GM15510 (cell line): Measurements from ENCODE around the gene PGBD5.

ENCODE experiments used
- POLR2A ChIP-seq: IDR thresholded peaks from 3 replicates; pipeline ENCODE4 v1.6.1; 2011; ENCODE audit warnings: borderline replicate concordance; ENCODE audit not compliant: insufficient read length; ENCODE audit errors: extremely low read depth

Gene PGBD5

DNA sequence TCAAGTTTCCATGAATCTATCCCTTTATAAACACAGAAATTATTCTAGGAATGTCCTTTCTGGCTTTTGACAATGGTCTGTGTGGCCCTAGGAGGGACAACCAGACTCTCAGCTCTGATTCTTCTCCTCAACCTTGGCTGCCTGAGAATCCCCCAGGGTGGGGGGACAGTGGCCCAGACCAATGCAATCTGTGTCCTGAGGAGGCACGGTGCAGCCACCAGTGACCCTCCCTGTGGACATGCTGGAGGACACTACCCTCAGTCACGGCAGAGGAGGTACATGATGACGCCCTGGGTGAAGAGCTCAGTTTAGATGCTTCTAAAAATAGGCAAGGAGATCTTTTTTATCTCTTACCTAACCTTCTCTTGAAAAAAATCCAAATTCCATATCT lies 91.7 kb downstream of the PGBD5 start:
- TF ChIP-seq POLR2A: no peak

DNA sequence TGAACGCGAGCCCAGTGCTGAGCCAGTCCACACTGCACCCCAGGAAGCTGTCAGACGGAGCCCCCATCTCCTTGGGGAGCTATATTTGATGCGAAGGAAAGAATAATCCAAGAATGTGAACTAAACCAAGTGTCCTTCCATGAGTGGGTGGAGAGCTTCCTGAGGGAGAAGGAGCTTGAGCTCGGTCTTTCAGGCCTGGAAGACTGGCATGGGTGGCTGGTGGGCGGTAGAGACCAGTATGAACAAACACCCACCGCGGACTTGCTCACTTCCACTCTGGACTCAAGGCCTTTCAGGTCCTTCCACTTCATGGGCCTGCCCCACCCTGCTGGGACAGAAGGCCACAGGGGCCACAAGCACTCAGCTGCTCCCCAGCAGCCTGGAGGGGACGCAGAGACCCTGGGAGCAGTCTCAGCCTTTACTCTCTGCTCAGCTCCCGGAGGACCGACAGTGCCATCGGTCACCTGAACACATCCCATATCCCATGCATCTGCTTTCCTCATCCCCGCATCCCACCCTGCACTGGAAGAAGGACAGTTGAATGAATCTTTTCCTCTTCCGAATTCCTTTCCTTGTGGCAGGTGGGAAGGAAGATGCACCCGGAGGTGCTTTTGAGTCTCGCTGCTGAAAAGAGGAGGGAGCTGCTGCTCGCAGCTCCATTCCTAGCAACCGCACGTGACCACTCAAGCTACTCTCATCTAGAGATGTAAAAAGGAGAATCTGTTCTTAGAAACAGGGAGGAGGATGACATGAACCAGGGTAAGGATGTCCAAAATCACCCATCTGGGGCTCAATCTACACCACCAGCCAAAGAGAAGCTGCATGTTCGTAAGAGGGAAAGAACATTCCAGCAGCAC lies 92.3 kb downstream of the PGBD5 start:
- no peak for TF ChIP-seq POLR2A

DNA sequence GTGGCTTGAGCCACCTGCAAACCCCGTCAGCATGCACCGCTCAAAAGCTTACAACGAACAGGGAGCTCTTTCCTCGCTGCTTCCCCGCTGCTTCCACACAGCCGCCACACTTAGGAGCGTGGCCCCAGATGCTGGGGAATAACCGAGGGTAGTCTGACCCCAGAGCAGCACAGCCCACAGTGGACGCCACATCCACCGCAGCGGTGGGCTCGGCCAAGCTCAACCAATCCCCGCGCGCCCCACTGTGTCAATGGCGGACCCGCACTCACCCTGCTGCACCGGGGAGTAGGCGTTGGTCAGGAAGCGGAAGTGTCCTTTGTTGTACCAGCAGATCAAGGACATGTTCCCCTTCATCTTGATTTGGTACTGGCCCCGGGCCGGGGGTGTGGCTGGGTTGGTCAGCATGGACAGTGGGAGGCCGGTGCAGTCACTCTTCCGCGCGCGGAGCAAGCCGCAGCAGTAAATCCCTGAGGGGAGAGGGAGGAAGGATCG lies 93.5 kb downstream of the PGBD5 start:
- no peak for TF ChIP-seq POLR2A

DNA sequence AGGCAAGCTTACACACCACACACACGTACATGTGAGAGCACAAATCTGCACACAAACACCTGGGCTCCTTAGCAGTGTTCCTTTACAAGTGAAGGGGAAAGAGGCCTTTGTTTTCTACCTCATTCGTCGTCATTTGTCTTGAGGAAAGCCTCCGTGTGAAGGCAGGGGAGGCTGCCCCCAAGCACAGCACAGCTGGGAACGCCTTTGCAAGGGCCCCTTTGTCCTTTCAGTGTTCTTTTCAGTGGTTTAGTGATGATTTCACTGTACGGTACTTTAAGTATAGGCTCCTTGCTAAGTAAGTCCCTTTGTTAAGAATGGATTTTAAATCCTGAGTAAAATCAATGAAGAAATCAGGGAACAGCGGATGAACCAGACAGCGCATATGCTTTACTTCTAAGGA lies 94.1 kb downstream of the PGBD5 start:
- TF ChIP-seq POLR2A: no peak

DNA sequence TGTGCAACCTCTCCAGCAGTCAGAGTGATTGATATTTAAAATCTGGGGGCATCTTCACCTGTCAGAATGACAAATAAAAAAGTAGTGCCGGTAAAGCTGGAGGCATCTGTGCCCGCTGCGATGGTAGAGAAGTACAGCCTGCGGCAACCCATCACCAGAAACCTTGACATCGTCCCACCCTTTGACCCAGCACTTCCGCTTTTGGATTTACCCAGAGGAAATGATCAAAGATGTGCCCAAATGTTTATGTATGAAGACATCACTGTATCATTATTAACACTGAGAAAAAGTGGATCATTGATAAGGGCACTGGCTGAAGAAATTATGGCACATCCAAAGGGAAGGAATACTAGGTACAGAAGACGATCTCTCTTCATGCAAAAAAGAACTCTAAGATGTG lies 96.0 kb downstream of the PGBD5 start:
- TF ChIP-seq POLR2A: no peak

DNA sequence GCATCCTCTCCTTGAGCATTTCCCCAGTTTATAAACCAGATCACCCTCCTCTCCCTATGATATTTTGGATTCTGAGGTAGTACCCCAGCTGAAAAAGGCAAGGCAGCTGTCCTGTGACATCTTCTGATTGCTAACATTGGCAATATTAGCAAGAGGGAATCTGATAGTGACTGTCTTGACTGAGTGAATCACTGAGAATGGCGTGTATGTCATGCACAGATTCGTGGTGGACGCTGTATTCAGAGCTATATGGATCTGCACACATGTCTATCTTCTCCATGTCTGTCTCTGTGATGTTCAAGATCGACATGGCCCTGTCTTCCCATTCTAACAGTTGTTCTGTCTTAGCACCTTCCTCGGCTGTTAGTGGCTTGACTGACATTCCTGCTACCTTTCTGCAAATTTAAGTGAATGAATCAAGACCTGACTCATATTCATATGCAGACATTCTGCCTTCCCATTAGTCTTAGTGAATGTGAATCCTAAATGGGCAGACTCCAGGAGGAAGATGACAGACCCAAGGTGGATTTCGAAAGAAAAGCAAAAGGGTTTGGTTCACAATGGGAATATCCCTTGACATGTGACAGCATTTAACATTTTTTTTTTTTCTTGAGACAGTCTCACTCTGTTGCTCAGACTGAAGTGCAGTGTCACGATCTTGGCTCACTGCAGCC lies 97.7 kb downstream of the PGBD5 start:
- no peak for TF ChIP-seq POLR2A

DNA sequence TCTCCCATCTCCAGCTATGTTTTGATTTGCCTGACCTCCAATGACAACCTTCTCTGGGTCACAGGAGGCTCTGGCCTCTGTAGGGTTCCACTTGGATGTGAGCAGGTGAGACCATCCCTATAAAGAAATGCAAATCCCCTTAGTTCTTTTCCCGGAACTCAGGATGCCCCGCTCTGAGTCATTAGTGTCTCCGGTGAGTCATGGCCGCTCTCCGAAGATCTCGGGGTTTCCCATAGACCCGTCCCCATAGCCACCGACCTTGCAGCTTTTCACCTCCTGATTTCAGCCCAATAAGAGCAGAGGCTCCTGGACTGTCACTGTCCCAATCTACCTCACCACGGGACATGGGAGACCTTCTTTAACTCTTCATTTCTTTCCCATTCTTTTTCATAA lies 98.2 kb downstream of the PGBD5 start:
- TF ChIP-seq POLR2A: no peak

DNA sequence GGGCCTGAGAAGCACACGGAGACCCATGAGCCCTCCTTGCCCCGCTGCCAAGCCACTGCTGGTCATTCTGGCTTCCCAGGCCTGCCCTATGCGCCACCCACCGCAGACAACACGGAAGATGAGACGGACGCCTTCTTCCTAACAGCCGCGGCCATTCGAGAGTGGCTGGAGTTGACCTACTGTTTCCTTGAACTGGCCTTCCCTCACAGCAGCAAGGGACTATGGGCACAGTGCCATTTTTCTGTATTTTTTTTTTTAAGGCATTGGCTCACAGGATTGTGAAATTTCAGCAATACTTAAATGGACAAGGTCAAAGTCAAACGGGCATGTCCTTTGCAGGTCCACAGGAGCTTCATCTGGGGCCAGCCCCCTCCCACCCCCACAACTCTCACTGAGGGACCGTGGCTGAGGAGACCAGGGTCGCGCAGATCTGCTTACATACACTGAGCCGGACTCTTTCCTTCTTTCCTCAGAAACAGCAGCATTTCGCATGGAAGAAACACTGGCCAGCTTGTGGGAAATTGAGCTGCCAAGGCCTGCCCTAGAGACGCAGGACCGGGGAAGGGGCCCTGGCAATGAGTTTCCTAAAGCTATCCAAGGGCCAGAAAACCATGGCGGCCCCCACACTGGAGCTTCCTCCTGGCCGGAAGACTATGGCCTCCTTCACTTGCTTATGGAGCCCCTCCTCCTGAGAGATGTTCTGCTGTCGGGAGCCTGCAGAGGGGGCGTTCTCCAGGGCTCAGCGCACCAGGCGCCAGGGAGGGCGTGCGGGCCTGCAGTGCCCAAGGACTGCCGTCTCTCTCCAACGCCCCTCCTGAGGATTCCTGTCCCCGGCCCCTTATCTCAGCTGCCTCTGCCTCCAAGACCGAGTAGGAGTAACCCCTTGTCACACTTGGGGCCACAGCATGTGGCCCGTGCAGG lies 98.9 kb downstream of the PGBD5 start:
- TF ChIP-seq POLR2A: no peak

DNA sequence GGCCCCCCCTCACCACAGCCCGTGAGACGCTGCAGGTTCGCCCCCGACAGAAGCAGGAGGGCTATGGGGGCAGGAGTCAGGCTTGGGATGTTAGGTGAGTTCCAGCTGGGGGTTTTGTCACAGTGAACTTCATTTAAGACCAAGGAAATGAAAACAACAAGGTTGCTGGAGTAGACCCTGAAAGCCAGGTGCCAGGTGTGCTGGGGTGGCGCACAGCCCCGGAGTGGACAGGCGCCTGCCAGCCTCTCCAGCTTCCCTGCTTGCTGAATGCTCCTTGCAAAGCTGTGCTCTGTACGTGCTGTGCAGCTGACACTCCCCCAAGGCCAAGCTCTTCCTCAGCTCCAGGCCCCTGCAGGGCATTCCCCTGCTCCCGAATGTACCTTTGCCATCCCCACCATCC lies 102.4 kb downstream of the PGBD5 start:
- TF ChIP-seq POLR2A: no peak

DNA sequence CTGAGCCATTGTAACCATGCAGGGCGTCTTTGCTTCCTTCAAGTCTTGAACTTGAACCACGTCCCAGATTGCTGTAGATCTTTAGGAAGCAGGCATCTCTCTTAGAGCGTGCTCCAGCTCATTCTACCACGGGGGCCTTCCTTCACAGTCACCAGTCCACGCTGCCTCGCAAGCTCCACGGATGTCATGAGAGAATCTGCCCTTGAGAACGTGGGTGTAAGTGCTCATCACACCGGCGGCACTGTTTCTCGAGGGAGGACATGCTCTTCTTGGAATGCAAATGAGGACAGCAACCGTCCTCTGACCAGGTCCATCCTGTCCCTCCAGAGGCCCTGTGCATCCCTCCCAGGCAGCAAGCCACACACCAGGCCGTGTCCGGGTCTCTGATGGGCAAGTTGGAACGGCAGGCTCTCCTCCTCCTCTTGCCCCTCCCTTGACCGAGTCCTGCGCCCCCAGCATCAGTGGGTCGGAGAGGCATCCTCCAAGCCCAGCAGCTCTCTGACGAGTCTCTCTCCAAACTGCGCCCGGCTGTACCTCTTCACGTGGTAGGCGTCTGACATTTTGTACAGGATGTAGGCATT lies 103.1 kb downstream of the PGBD5 start:
- no peak for TF ChIP-seq POLR2A

DNA sequence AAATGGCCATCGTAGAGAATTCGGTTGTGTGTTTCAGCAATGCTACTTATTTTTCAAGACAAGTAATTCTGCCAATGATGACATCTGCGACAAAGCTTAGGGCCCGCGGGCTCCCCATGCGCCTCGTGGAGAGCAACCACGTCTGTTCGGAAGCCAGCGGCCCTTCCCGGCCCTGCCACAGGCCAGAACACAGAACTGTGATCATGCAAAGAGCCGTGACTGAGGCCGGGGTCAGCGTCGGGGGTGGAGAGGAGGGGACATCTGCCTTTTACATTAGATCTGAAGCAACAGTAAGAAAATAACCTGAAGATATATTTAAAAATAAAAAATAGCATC lies 103.7 kb downstream of the PGBD5 start:
- TF ChIP-seq POLR2A: no peak

DNA sequence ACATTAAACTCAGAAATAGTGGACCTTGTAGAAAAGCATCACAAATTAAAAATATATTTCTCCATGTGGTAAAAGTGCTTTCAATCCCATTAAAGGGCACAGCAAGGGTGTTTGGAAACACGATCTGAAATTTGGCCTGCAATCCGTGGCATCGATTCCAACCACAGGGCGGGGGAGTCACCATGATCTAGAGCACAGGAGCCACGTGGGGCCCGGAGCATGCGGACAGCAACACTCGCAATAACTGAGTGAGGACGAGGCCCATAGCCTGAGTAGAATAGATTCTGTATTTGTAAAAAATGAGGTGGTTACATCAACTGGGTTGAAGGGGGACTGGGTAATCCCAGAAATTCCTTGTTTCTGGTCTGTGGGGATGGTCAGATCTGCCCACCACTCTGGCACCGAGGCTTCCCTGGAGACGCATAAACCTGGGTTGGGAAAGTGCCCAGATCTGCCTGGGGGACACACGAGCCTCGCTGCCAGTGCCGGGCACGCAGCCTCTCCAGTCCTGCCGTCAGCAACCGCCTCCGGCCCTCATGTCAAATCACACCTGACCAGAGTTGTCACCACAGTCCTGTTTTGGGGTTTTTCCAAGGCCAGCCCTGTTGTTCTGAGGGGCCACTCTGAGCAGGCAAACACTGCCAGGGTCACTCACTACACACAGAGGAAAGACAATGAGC lies 104.3 kb downstream of the PGBD5 start:
- TF ChIP-seq POLR2A: no peak

DNA sequence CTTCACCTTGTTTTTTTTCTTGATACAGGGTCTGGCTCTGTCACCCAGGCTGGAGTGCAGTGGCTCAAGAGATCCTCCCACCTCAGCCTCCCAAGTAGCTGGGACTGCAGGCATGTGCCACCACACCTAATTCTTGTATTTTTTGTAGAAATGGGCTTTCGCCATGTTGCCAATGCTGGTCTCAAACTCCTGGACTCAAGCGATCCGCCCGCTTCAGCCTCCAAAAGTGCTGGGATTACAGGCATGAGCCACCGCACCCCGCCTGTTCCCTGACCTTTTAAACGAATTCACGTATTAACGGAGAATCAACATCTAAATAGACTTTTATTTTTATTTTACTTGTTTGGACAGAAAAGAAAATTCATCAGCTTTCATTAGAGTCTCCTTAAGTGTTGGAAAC lies 104.8 kb downstream of the PGBD5 start:
- TF ChIP-seq POLR2A: no peak

DNA sequence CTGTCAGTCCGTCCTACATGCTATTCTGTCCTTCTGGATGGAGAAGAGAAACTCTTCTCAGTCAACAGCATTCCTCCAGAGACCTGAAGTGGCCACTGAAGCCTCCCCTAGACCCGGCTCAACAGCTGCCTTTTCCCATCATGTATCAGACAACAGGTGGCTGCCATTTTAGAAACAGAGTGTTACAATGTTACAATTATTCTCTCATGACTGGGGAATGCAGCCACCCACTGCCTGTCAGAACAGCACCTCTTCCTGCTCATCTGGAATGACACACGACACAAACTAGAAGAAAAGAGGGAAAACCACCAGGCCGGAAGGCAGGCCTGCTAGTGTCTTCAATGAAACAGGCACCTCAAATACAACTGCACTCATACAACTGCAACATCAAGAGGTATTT lies 105.3 kb downstream of the PGBD5 start:
- no peak for TF ChIP-seq POLR2A
